Measurements from ENCODE around the gene DIO1. TPM values are rescaled to one million over a fixed set of nuclear protein-coding genes. Genes with fewer than 3 reads are reported as not detected.
"Not testable (repeated sequence)": the region's sequence is repeated elsewhere in the genome, so short reads cannot be mapped to it uniquely, and the experiment has no call there.

Gene DIO1
- 0.49 TPM for polyA plus RNA-seq (2013, experiment 1 of 2; ENCODE audit: insufficient read length)
- 0.38 TPM for polyA plus RNA-seq (2013, experiment 2 of 2; ENCODE audit: insufficient read length)

DNA sequence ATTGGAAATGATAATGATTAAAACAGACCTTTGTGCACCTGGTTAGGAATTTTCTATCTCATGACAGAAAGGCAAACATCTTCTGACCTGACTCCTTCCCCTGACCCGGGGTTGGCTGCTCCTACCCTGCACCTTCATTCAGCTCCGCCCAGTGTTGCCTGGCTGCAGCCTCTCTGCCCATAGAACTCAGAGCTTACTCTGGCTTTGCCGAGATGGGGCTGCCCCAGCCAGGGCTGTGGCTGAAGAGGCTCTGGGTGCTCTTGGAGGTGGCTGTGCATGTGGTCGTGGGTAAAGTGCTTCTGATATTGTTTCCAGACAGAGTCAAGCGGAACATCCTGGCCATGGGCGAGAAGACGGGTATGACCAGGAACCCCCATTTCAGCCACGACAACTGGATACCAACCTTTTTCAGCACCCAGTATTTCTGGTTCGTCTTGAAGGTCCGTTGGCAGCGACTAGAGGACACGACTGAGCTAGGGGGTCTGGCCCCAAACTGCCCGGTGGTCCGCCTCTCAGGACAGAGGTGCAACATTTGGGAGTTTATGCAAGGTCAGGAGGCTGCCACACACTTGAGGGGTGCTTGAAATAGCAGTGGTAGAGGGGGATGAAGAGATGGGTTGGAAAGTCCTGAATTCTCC, at the start of gene DIO1:
TSS of gene DIO1 (plus strand) at position 189 of the 638 bp plus-strand sequence. CDS start at position 213, 24 bp downstream.
- DNase-seq, result no peak

DNA sequence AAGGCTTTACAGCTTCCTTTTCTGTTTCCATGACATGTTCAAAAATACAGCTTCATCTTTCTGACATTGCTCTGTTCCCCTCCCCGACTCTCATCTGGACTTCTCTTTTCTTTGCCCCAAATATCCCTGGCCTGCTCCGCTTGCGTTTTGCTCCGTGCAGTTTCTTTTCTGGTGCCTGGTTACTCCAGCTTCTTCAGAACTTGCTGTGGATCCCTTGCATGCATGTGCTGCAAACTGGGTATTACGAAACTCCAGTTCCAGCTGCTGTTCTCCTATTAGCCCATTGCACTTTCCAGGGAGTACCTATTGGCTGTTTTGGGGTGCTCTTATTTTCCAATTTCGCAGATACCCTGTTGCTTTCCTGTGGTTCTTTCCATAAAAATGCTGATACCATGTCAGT, 46.0 kb upstream of the DIO1 start:
- DNase-seq, result no peak

GRCh38 chr1:53850082-53850673, 43.8 kb upstream of the DIO1 start:
- no peak for DNase-seq

DNA sequence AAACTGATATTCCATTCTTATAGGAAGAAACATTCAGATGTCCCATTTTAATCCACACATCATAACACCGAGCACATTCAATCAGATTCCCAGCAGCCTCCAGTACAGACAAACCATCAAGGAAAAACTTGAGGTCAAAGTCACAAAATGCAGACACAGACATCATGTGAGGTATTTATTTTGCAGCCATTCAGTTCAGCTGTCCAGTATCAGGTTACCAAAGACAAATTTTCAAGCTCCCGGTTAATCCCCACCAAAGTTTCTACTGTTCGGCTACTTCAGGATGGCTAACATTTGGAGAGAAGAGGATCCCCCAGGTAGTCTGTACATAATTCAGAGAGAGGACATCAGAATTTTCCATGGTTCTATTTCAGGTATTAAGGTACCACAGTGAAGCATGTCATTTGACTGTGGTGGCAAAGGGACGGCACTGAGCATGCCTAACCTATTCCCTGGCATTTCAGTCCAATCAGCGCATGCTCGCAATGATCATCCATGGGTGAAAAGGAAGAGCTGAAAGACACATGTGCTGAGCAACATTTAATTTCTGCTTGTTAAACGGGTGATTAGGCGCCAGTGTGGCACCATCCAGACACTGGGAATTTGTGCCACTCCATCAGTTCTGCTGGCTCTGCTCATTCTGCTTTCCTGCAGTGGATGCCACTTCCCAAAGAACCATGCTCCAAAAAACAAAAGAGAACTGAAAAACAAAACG, 42.3 kb upstream of the DIO1 start:
- DNase-seq, result no peak

DNA sequence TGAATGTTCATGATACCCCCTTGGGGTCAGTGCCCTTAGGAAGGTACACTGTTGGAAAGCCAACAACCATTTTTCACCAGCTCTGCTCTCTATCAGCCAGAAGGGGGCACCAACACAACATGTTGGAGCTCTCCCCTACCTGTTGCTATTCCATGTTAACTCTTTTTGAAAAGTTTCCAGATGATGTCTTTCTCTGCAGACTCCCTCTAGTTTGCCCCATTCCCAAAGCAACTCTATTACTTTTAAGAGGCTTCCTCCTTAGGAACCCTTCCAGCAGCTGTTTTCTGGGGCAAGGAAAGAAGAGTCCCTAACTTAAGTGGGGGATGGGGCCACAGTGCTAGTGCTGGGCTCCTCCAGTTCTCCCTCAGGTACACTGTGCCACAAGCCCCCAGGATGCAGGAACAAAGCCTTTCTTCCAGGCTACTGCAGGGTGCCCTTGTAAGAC, 33.0 kb upstream of the DIO1 start:
- peak; percentile 58 for DNase-seq

DNA sequence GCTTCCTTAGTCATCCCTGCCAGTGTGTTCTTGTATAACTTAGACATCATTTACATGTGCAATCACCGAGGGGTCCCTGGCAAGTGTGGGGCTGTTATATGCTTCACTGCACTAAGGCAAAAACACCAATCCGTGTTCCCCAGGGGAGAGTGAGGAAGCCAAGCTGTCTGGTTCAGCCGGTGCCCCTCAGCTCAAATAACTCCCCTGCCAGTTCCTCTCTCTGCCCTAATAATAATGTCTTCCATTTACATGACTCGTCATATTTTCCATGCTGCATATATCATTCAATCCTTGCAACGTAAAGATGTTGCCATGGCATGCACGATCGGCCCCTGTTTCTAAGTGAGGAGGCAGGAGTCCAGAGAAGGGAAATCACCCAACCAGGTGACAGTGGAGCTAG, 31.5 kb upstream of the DIO1 start:
- no peak for DNase-seq

DNA sequence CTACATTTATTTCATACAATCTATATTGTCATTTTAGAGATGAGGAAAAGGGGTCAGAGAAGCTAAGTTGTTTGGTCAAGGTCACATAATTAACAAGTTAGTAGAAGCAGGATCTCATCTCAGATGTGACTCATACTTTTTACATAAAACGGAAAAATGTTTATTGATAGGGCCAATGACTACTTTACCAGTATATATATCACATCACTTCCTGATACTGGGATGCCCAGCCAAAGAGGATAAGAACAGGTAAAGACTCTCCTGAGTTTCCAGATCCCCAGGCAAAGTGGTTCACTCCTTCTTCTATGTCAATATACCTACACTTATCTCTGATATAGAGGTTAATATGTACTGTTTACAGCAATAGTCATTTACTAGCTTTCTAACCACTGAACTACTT, 25.4 kb upstream of the DIO1 start:
- DNase-seq, result no peak

GRCh38 chr1:53869454-53870117, 24.4 kb upstream of the DIO1 start:
- DNase-seq, result no peak

DNA sequence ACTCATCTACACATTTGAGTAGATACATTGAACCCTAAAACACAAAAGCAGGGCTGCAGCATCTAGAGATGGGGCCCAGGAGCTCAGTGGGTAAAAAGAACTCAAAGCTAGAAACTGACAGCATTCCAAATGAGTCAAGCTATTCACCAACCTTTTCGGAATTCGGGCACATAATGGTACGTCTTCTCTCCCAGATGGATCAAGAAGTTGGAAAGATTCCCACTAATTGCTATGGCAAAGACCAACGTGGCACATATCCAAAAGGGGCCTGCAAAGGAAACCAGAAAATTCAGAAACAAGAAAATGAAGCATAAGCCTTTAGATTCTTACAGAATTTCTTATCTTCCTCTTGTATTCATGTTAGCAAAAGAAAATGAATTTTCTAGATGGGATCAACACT, 22.8 kb upstream of the DIO1 start:
- DNase-seq, result no peak

DNA sequence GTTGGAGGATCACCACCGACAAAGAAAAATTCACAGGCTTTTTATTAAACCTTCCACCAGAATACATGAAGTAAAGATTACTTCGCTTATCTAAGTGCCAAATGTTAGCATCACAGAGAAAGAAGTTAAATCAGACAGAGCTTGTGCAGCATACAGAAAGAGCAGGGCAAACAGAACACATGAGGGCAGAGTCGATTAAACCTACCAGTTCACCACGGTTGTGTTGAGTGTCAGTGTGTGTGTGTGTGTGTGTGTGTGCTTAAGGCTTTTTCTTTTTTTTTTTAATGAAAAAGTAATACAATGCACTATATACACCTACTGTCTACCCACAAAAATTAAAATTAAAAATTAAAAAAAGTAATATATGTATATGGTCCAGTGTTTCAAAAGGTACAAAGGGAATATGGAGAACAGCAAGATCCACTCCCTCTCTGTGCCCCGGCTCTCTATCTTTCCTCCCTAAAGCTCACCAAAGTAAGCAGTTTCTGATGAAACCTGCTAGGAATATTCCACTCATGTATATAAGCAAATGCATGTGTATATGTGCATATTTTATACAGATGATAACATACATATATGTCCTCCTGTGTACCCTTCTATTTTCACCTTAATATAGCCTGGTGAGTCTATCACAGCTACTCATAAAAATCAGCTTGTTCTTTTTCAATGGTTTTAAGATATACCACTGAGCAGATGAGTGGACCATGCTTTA, 22.1 kb upstream of the DIO1 start:
- no peak for DNase-seq

- DNase-seq, result not testable (repeated sequence)
These were observed 18.8 kb upstream of the DIO1 start for GRCh38 chr1:53875150-53875549.

DNA sequence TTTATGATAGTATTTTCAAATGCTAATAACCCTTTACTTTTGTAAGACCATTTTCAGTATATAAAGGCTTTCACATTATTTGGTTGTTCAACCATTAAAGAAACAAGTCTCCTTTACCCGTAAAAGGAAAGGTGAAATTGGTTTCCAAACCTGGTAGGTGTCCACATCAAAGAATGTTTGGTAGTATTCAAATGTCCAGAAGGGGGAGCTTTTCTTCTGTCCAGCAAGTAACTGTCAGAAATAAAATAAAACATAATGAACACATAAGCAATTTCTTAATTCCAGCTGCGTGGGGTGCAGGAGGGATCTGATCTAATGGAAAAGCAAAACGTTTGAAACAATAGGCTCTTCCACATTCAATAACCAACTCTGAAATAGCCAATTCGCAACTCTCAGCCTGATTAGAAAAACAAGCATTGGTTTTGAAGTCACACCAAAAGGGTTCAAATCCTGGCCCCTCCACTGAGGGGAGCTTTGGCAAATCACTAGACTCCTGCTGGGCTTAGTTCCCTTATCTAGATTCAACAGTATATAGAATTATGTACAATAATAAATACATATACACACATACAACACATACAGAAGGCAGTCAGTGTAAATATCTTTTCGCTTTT, 15.4 kb upstream of the DIO1 start:
- peak; percentile 53 for DNase-seq

DNA sequence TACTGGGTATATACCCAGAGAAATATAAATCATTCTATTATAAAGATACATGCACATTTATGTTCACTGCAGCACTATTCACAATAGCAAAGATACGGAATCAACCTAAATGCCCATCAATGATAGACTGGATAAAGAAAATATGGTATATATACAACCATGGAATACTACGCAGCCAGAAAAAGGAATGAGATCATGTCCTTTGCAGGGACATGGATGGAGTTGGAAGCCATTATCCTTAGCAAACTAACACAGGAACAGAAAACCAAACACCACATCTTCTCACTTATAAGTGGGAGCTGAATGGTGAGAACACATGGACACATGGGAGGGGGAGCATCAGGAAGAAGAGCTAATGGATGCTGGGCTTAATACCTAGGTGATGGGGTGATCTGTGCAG, 12.1 kb upstream of the DIO1 start:
- DNase-seq, result not testable (repeated sequence)

GRCh38 chr1:53883600-53883999, 10.4 kb upstream of the DIO1 start:
- not testable (repeated sequence) for DNase-seq

DNA sequence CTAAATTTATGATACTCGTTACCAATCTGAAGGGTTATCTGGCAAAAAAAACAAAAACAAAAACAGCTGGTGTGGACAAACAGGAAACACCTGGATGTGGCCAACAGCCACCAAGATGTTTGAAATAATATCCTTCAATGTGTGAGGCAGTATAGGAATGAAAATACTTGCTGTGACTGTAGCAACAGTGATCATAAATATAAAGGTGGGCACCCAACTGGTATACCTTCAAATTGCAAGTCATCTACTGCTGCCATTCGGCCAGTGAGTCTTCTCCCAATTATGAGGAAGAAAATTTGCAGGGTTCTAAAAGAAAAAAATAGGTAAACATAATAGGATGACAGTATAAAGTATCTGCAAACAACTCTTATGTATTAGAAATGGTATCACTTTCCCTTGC, 5.3 kb upstream of the DIO1 start:
- DNase-seq, result no peak

DNA sequence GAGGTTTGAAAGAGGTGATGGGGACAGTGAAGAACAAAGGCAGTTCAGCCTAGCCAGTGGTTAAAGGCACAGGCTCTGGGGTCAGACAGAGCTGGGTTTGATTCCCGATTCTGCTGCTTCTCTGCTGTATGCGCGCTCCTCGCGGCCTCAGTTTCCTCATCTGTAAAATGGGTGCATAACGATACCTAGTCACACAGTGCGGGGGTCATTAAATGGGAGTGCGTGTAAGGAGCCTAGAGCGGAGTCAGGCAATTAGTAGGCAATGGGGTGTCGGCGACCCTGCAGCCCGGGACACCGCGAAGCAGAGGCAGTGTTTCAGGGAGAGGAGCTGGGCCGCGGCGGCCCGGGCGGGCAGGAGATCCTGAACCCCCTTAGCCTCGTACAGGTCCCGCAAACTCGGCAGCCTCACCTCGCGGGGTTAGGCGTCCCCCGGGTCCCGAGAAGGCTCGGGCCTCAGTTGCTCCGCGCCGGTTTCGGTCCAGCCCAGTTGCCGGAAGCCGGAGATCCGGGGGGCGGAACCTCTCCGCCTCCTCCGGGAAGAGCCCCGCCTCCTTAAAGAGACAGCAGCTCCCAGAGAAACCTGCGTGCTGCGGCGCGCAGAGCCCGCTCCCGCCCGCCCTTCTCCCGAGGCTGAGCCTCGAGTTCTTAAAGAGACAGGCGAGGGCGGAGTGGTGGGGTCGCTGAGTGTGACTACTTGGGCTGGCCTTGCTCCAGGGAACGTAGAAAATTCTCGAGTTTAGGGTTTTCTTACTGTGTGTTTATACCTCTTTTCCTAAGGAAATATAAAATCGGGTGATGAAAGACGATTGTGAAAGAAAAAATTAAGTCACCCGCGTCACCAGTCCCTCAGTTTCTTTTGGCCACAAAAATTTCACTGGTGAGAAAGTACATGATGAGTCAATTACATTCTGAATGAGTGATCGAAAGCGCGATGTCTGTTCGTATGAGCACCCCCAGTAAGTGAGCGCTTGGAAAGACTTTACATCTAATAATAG, 4.4 kb upstream of the DIO1 start, which contains the start of gene YIPF1:
TSS of gene YIPF1 (minus strand) at position 494 of the 995 bp plus-strand sequence. CDS start 860 bp downstream, outside the sequence.
- peak; percentile 88 for DNase-seq

- no peak for DNase-seq
These were observed 3.5 kb upstream of the DIO1 start for GRCh38 chr1:53890522-53890941.

GRCh38 chr1:53891018-53891417, 3.0 kb upstream of the DIO1 start:
- DNase-seq, result no peak

DNA sequence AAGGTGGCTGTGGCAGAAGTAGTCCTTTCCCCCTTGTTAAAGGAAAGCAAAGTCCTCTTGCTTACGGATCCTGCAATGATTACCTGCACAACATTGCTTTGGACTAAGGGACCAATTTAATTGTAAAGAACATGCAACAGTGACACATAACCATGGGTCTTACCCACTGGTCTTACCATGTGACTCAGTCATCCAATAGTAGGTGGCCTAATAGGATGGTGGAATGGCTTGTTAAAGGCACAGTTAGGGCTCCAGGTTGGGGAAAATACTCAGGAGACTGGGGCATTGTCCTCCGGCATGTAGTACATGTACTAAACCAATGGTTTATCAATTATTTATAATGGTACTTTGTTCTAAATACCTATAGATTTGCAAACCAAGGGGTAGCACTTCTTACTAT, 2.3 kb upstream of the DIO1 start:
- no peak for DNase-seq

DNA sequence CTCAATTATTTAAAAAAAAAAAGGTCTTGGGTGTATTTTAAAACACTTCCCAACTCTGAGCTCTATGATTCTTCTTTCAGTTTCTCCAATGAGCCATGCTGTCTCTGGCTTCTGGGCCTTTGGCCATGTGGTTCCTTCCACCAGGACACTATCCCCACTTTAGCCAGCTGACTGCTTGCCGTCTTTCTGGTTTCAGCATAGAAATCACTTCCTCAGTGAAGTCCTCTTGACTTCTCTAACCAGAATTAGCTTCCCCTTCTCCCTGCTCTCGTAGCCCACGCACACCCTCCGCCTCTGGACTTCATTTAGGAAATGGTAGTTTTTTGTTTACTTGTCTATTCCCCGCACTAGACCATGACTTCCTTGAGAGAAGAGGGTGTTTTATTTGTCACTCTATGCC, 1.1 kb upstream of the DIO1 start:
- DNase-seq, result no peak

- DNase-seq, result no peak
These were observed 657 bp downstream of the DIO1 start for GRCh38 chr1:53894644-53895043.
